KOPT-K1 (cell line): Measurements from ENCODE around the gene MTCL1.

Experiments used
- H3K27ac ChIP-seq: fragments of 200-600 bp; sonication (generic); 2 replicates; pipeline ENCODE4 v1.5.1; 2016; ENCODE audit warnings: antibody characterized with exemption, mild to moderate bottlenecking, low read depth, low read length; ENCODE audit not compliant: poor library complexity, severe bottlenecking
- H3K36me3 ChIP-seq: fragments of 200-600 bp; sonication (generic); 2 replicates; pipeline ENCODE4 v1.5.1; 2017; ENCODE audit warnings: antibody characterized with exemption, mild to moderate bottlenecking, low read length, moderate library complexity; ENCODE audit not compliant: insufficient read depth
- H3K9me3 ChIP-seq: fragments of 200-600 bp; sonication (generic); 2 replicates; pipeline ENCODE4 v1.5.1; 2017; ENCODE audit warnings: antibody characterized with exemption, low read length, mild to moderate bottlenecking; ENCODE audit not compliant: insufficient read depth, poor library complexity, severe bottlenecking

MTCL1 gene

DNA sequence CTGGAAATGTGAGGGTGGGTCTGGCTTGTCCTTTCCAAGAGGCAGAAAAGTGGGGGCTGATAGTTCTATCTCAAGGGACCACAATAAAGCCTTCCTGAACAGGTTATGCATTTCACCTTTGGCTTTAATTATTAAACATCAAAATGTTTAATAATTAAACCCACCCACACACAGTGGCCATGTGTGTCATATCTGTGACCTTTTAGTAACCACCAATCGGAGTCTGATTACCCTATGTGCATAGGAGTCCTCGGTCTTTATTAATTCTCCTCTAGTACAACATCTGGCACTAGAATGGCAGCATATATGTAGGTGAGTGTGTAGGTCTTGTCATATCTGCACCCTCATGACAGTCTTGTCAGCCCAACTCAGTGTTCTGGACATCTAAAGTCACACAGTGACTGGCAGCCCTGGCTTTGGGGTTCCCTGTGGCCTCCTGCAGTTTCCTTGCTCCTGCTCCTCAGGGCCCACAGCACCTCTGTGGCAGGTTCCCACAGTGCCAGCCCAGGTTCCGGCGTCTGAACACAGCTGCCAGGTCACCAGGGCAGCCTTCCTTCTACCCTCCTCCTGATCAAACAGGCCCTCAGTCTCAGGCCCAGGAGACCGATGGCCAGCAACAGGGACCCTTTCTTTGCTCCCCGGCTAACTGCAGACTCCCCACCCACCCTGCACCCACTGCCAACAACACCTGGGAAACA lies 100.9 kb downstream of the MTCL1 start:
- Histone ChIP-seq H3K9me3 (no peaks in the 10 kb centered on the region), H3K27ac (no peak overlapping the region), H3K36me3 (no peaks in the 10 kb centered on the region)

DNA sequence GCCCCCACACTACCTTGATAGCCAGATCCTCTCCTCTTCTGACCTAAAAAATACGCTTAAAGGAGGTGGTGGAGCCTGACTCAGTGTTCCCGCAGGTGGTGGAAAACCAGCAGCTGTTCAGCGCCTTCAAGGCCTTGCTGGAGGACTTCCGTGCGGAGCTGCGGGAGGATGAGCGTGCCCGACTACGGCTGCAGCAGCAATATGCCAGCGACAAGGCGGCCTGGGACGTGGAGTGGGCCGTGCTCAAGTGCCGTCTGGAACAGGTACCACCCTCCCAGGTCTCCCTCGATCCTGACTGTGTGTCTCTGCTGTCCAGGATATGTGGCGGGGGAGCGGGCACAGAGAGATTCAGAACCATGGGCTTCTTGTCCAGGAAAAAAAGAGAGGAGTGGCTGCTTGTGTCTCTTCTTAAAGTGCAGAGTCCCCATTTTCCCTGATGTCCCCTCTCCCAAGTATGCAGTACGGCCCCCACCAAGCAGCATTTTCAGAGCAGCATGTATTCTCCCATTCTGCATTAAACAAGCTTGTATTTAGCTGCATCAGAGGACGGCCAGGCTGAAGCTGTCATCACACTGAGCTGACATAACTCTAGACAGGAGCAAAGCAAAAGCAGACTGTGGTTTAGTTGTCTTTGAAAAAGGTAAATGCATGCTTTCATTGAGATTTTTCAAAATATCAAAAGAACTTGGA lies 101.6 kb downstream of the MTCL1 start:
- no peaks in the 10 kb centered on the region for H3K9me3 ChIP-seq
- H3K36me3 ChIP-seq, result no peaks in the 10 kb centered on the region
- no peak overlapping the region for H3K27ac ChIP-seq

DNA sequence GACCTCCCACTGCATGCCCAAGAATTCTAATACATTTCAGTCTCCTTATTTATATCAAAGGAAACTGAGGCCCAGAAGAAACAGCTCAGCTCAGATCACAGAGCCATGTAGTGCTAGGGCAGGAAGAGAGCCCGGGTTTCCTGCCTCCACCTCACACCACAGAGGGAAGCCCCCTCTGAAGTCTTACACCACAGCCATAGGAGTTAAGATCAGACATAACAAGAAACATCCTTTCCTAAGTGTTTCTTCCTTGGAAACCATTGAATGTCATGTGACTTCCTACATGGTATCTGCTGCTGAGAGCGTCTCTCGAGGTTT lies 102.1 kb downstream of the MTCL1 start:
- Histone ChIP-seq H3K36me3 (no peaks in the 10 kb centered on the region), H3K9me3 (no peaks in the 10 kb centered on the region), H3K27ac (no peak overlapping the region)

DNA sequence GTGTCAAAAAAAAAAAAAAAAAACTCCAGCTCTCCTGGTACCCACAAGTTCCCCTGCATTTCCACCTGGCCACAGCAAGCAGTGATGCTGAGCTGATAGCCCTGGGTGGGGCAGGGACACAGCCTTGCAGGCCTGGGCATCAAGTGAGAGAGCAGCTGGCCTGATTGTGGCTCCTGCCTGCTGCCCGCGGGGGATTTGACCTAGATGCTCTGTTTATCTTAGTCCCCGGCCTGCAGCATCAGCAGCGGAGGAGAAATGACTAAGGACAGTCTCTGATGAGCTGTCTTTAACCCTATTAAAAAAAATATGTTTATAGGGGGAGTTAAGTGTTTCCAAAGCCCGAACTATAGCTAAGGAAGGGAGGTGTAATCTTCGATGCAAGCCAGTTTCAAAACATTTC lies 102.6 kb downstream of the MTCL1 start:
- H3K9me3 ChIP-seq, result no peaks in the 10 kb centered on the region
- H3K36me3 ChIP-seq, result no peaks in the 10 kb centered on the region
- H3K27ac ChIP-seq, result no peak overlapping the region

DNA sequence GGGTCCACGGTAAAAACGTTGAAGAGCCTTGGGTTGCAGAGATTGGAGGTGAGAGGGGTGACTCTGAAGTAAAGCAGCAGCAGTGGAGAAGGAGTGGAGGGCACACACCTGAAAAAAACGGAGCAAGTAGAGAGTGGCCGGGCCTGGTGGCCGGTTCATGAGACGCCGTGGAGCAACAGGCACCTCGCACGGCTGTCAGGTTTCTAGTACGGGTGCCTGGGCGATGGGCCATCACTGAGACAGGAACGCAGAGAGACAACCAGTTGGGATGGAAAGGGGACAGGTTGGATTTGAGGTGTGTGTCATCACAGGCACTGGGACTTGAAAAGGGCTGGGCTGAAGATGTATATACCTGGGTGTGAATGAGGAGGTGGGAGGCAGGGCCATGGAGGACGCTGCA lies 104.2 kb downstream of the MTCL1 start:
- no peaks in the 10 kb centered on the region for H3K36me3 ChIP-seq
- no peak overlapping the region for H3K27ac ChIP-seq
- no peaks in the 10 kb centered on the region for H3K9me3 ChIP-seq

DNA sequence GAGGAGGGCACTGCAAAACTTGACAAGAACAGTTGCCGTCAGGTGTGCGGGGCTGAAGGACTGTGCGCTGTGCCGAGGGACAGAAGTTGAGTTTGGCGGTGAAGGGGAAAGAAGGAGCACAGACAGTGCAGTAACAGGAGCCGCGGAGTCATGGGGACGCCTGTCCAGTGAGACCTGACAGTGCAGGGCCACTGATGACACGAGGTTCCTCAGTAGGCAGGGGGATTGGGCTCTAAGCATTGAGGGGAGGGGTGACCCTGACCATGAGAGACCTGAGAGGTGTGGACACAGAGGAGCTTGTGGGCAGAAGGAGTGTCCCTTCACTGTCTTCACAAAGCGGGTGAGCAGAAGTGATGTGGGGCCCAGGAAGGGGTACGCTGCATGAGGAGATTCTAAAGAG lies 104.8 kb downstream of the MTCL1 start:
- H3K27ac ChIP-seq, result no peak overlapping the region
- no peaks in the 10 kb centered on the region for H3K36me3 ChIP-seq
- H3K9me3 ChIP-seq, result no peaks in the 10 kb centered on the region

DNA sequence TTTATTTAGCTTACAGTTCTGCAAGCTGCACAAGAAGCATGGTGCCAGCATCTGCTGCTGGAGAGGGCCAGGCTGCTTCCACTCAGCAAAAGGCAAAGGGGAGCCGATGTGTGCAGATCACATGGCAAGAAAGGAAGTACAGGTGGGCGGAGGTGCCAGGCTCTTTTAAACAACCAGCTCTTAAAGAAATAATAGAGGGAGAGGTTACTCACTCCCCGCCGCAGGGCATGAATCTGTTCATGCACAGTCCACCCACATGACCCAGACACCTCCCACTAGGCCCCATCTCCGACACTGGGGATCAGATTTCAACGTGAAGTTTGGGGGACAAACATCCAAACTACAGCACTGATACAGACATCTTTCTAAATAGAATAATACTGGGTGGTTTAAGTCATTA lies 105.8 kb downstream of the MTCL1 start:
- no peaks in the 10 kb centered on the region for H3K9me3 ChIP-seq
- H3K27ac ChIP-seq, result no peak overlapping the region
- no peaks in the 10 kb centered on the region for H3K36me3 ChIP-seq

DNA sequence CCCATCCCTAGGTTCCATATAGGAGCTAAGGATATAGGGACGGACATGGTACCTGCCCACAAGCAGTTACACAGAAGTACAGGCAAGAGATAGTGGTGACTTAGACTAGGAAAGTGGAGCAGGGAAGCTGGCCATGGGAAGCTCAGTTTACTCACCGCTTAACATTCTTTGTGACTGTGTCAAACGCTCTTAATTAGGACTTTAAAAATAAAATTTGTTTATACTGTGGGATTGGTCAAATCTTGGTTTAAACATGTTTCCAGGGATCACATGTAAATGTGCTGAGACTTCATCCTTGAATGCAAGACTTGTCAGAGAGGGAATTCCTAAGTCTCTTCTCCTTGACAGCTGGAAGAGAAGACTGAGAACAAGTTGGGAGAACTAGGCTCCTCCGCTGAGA lies 107.3 kb downstream of the MTCL1 start:
- no peaks in the 10 kb centered on the region for H3K36me3 ChIP-seq
- no peaks in the 10 kb centered on the region for H3K9me3 ChIP-seq
- no peak overlapping the region for H3K27ac ChIP-seq

DNA sequence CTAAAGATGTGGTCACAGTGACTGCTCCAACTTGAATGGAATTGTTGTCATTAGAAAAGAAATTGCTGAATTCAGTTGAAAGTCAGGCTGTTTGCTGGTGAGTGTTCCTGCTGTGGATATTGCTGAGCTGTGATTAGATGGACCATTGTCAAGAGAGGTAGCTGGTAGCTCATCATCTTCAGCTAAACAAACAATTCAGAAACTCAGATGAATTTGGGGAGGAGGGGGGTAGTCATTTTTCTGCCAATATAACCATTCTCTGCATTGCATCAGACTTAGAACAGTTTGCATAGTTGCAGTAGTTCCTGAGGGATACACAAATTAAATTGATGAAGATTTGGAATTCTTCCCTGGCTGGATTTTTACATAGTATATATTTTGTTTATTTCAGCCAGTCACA lies 108.3 kb downstream of the MTCL1 start:
- Histone ChIP-seq H3K9me3 (no peaks in the 10 kb centered on the region), H3K36me3 (no peaks in the 10 kb centered on the region), H3K27ac (no peak overlapping the region)

DNA sequence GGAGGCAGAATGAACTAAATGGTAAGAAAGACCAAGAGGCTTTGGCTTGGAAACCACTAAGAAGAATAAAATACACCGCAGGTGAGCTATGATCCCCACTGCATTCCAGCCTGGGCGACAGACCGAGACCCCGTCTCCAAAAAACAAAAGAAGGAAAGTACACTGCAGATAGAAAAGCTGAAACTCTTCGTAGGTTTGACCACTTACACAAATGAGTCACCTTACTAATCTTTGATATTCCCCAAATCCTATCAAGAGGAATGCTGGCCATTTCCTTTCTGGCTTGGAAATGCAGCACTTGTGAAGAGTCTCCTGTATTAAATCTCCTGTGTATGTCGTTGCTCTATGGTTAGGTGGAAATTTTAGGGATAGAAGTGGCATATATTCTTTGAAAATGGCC lies 108.8 kb downstream of the MTCL1 start:
- no peaks in the 10 kb centered on the region for H3K36me3 ChIP-seq
- no peaks in the 10 kb centered on the region for H3K9me3 ChIP-seq
- no peak overlapping the region for H3K27ac ChIP-seq

DNA sequence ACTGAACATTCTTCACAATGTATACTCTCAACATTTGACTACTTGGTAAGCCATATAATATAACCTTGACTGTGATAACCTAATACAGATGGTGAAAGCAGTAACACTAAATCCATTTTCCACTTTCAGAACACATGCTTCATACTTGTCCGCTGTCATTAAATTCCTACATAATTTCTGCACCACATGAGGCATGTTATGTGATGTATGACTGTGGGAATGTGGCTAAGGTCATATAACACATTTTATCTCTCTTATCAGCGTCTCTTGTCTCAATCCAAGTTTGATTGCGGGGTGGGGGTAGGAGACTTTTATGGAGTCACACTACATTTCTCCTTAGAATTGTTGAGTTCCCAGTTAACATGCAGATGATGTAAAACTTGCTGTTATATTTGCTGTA lies 110.9 kb downstream of the MTCL1 start:
- no peak overlapping the region for H3K27ac ChIP-seq
- no peaks in the 10 kb centered on the region for H3K36me3 ChIP-seq
- no peaks in the 10 kb centered on the region for H3K9me3 ChIP-seq

DNA sequence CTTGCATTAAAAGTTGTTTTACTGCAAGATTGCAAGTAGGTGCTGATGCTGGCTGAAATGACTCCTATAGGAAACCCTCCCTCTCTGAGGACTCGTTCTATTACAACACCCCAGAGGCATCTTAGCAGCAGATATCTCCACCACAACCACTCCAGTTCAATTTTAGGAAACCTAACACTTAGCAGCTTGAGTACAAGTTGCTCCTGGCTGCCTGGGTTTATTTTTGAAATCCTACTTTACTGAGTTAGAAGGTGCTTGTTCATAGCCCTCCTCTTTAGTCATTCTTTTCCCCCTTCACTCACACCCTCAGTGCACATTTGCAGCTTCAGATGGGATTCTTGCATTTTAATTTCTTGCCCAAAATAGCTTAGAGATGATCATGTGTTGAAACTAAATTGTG lies 111.5 kb downstream of the MTCL1 start:
- H3K9me3 ChIP-seq, result no peaks in the 10 kb centered on the region
- no peak overlapping the region for H3K27ac ChIP-seq
- no peaks in the 10 kb centered on the region for H3K36me3 ChIP-seq

DNA sequence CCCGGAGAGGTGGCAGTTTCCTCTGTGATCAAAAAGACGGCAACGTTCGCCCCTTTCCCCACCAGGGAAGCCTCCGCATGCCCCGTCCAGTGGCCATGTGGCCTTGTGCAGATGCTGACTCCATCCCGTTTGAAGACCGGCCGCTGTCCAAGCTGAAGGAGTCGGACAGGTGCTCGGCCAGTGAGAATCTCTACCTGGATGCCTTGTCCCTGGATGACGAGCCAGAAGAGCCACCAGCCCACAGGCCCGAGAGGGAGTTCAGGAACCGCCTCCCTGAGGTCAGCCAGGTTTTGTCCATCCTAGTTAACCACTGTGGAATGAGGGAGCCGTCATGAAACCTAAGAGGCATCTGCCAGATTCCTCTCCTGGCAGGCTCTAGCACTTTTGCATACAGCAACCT lies 113.6 kb downstream of the MTCL1 start:
- Histone ChIP-seq H3K36me3 (no peaks in the 10 kb centered on the region), H3K27ac (no peak overlapping the region)

DNA sequence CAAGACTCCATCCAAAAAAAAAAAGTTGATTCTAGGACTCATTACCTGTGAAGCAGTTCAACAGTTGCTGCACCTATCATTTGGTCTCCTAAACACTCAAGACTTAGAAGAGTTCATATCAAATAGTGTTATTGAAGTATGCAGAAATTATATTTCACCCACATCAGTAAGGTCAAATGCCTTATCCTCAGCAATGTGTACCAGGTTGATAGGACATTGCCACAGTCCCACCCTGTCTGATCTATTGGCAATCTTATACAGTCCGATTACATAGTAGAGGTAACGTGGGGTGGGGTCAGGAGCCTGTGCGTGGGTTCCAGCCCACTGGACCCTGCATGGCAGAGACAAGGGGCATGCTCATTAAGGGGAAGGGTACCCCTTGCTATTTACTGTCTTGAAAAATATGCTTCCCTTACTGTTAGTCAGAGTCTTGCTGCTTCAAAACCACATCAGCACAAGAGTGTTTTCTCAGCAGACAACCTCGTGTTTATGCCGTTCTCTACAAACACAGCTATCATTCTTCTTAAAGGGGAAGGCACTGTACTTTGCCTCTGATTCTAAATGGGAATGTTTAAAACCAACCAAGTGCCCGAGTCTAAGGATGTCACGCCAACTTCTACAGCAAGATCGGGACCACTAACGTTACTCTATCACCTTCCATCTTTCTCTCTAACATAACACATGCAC lies 115.2 kb downstream of the MTCL1 start:
- Histone ChIP-seq H3K36me3 (no peaks in the 10 kb centered on the region), H3K27ac (no peak overlapping the region), H3K9me3 (no peaks in the 10 kb centered on the region)

More for the DNA sequence above, 113.6 kb downstream of the MTCL1 start:
- no peaks in the 10 kb centered on the region for H3K9me3 ChIP-seq

DNA sequence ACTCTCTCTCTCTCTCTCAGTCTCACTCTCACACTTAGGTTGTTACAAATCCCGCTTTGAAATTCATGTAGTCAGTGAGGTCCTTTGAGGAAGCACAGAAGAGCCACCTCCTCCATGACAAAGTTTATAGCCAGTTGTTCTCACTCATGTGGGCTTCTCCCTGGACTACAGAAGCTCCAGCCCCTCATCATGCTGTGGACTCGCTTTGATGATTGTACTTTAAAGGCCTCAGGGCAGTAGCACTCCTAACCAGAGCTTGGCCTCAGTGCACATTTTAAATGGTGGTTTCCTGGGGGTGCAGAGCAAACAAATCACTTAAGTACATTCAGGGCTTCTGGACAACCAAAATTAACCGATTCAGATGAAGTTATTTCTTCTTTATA lies 115.7 kb downstream of the MTCL1 start:
- no peak overlapping the region for H3K27ac ChIP-seq
- H3K9me3 ChIP-seq, result no peaks in the 10 kb centered on the region
- H3K36me3 ChIP-seq, result no peaks in the 10 kb centered on the region

DNA sequence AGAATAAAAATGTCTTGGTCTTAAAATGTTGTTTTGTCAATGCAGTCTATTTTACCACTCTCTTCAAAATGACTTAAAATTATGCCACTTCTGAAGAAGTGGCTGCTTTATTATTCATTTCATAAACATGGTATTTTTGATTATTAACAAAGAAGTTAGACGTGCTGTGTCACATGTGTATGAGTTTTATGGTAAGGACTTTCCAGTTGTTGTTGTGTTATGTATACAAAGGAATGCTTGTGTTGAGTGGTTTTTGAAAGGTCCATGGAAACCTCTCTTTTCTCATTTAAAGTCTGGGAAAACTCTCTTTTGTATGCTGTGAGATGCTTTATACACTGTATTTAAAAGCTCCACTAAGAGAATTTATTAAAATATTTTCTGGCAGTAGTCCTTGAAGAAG lies 116.2 kb downstream of the MTCL1 start:
- no peaks in the 10 kb centered on the region for H3K9me3 ChIP-seq
- no peak overlapping the region for H3K27ac ChIP-seq
- no peaks in the 10 kb centered on the region for H3K36me3 ChIP-seq
